Globus pallidus (tissue), 1 donor: ENCODE data around the gene ARHGAP35.

Experiments used
- DNase-seq: peaks from one replicate; pipeline ENCODE4 v3.0.0-alpha.2; 2015; ENCODE audit warnings: low spot score

ARHGAP35 gene

DNA sequence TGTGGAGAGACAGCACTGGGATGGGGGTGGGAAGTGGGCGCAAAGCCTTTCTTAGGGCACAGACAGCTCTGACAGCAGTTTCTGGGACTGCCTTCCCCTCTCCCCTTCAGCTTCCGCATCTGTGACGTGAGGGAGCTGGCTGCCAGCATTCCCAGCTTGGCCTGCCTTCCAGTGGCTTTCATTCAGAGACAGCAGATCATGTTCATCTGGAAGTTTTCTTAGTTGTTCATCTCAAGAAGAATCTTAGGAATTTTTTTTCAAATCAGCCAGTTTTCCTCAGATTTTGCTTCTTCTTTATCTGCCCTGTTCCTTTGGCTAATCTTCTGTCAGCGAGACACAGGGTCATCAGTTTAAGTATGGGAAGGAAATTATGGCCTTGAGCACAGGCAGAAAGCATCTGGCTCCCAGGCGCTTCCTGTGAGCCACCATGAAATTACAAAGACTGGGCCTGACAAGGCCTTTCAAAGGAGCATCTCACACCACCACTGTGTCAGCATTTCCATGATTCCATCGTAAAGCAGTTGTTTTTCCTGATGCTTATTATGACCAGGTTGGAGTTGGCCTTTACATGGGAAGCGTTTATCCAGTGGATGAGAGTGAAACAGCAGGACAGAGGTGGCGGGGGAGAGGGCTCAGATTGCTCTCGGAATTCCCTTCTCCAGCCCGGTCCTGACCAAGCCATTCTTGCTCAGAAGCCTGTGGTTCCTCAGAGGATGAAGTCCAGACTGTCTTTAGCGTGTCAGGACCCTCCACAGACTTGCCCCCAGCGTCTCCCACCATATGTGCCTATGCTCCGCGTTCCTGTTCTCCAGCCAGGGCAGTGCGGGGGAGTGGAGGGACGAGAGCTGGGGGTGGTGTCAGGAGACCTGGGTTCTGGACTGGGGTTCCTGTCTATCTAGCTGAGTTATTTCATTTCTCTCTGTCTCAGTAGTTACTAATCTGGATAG is 43.6 kb downstream of the ARHGAP35 start:
- no peak for DNase-seq

DNA sequence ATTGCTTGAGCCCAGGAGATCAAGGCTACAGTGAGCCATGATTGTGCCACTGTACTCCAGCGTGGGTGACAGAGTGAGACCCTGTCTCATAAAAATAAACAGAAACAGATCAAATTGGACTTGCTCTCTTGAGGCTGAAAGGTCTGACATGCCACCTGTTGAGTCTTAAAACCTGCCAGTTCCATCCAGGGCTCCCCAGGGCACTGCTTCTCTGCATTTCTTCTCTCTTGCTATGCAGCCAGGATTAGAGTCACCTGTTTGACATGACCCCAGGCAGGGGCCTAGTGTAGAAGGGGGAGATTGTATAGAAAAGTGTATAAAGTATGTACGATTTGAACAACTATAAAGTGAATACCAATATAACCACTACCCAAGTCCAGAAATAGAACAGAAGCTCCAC is 45.4 kb downstream of the ARHGAP35 start:
- no peak for DNase-seq

- DNase-seq, result peak; percentile 73
These were observed 47.1 kb downstream of the ARHGAP35 start for GRCh38 chr19:46907880-46908279.

- DNase-seq, result no peak
These were observed 48.6 kb downstream of the ARHGAP35 start for GRCh38 chr19:46909356-46909755.
